Stomach (tissue), 9 donors: Measurements from ENCODE around the gene TROAP. TPM values are rescaled to one million over a fixed set of nuclear protein-coding genes. Genes with fewer than 3 reads are reported as not detected.
"Not testable (repeated sequence)": the region's sequence is repeated elsewhere in the genome, so short reads cannot be mapped to it uniquely, and the experiment has no call there.

ENCODE experiments used
- DNase-seq, 2 donors: peaks; one replicate each; pipeline versions ENCODE4 v3.0.0 to v3.0.0-alpha.2; 2013 to 2019
- H3K27ac ChIP-seq, 5 donors: fragments of 200-600 bp in 4 of 5; sonication (generic) in 4 of 5; one replicate each; pipeline ENCODE4 v1.5.1; 2013 to 2019; ENCODE audit warnings: mild to moderate bottlenecking in 1 of 5, moderate library complexity in 1 of 5
- H3K27me3 ChIP-seq, 3 donors: fragments of 200-600 bp; sonication (generic); one replicate each; pipeline ENCODE4 v1.5.1; 2017 to 2019; ENCODE audit warnings: mixed run types in 1 of 3
- H3K36me3 ChIP-seq, 4 donors: fragments of 200-600 bp; sonication (generic); 1 replicate in 3 of 4; 2 replicates in 1 of 4; pipeline ENCODE4 v1.5.1; 2016 to 2019
- H3K4me1 ChIP-seq, 4 donors: fragments of 200-600 bp; sonication (generic); one replicate each; pipeline ENCODE4 v1.5.1; 2016 to 2019
- H3K4me3 ChIP-seq, 4 donors: fragments of 200-600 bp; sonication (generic) in 3 of 4; one replicate each; pipeline ENCODE4 v1.5.1; 2016 to 2019; ENCODE audit warnings: mild to moderate bottlenecking in 1 of 4
- H3K9me3 ChIP-seq, 4 donors: fragments of 200-600 bp; sonication (generic); one replicate each; pipeline ENCODE4 v1.5.1; 2016 to 2019
- CTCF ChIP-seq, 7 experiments: fragments of 450-650 bp in 4 of 7; fragments of 200-600 bp in 3 of 7; sonication (generic) in 3 of 7; IDR thresholded peaks; one replicate each; pipeline ENCODE4 v1.5.1; 2016 to 2019; ENCODE audit warnings: antibody characterized with exemption in 7 of 7, control low read depth in 2 of 7, mild to moderate bottlenecking in 1 of 7
- EP300 ChIP-seq: sonication (generic); formaldehyde crosslinking; IDR thresholded peaks from one replicate; pipeline ENCODE4 v1.6.1; 2017; ENCODE audit warnings: antibody characterized with exemption
- POLR2A ChIP-seq, 4 donors: fragments of 450-650 bp; IDR thresholded peaks; one replicate each; pipeline ENCODE4 v1.6.1; 2016; ENCODE audit warnings: antibody characterized with exemption in 4 of 4, control low read depth in 2 of 4, mild to moderate bottlenecking in 1 of 4, moderate library complexity in 1 of 4
- POLR2AphosphoS5 ChIP-seq, 3 donors: sonication (generic); formaldehyde crosslinking; IDR thresholded peaks; one replicate each; pipeline ENCODE4 v1.6.1; 2016; ENCODE audit warnings: antibody characterized with exemption in 3 of 3
- WGBS, 5 donors: extraction: QIAGEN DNeasy Blood & Tissue Kit in 3 of 5; methylation state at CpG; one replicate each; pipeline versions ENCODE4 v1.1.5 to v1.1.7; 2013 to 2018; 5-methylcytosine and 5-hydroxymethylcytosine counted together
- intact Hi-C: fragments of 100-400 bp; cut with DNase I; formaldehyde crosslinking; loops from one replicate; pipeline ENCODE4 v1.15.1; 2023; ENCODE audit warnings: low total_unique reads
- polyA plus RNA-seq, 3 donors: library from polyadenylated mRNA; stranded (reverse); fragments of 200-250 nt; gene quantifications; one replicate each; pipeline ENCODE4 v1.2.3, GENCODE V29; 2013
- total RNA-seq, 5 donors: library from RNA; depleted of rRNA; stranded (reverse); fragments of >200 nt; gene quantifications; one replicate each; pipeline versions ENCODE4 v1.1.0 to v1.2.3, GENCODE V29; 2014 to 2016
- donor health status: healthy with polysubstance abuse.
- donor health status: Bipolar disorder and iron deficiency.
- donor health status: healthy.

The TROAP gene
- total and polyA plus RNA-seq, 8 donors: 1.4 to 54.2 (median 8.7) TPM

GRCh38 chr12:49314811-49315210 is 8.2 kb upstream of the TROAP start:
- H3K9me3 ChIP-seq: no peaks in the 10 kb centered on the region

GRCh38 chr12:49317118-49317517 is 5.9 kb upstream of the TROAP start:
- H3K9me3 ChIP-seq, H3K27me3 ChIP-seq, H3K4me1 ChIP-seq, H3K4me3 ChIP-seq, DNase-seq, intact Hi-C loops, H3K36me3 ChIP-seq, H3K27ac ChIP-seq: not testable (repeated sequence)
- WGBS, 5 donors: 93 to 97% (median 96%) methylated on average over 10 of the region's 10 CpGs

More at GRCh38 chr12:49314811-49315210, 8.2 kb upstream of the TROAP start:
- no peak for TF ChIP-seq POLR2A (IDR thresholded peaks at IDR 0.05)
- no peak for TF ChIP-seq CTCF (IDR thresholded peaks at IDR 0.05)
- TF ChIP-seq POLR2AphosphoS5 (IDR thresholded peaks at IDR 0.05): no peak
- TF ChIP-seq EP300: no peak
- intact Hi-C loops: no loop called here
- Histone ChIP-seq H3K4me1 (no peaks in the 10 kb centered on the region), H3K36me3 (no peaks in the 10 kb centered on the region), H3K4me3 (no peak overlapping the region), H3K27ac (no peak overlapping the region), H3K27me3 (peaks cover 0 to 13% (median 0%) of the 10 kb centered on the region in 3 donors)
- whole genome bisulfite sequencing, 5 donors: 83 to 92% (median 87%) methylated on average over 1 of the region's 1 CpG
- DNase-seq: no peak

- DNase-seq: not testable (repeated sequence)
Measured at GRCh38 chr12:49320411-49321103, 2.5 kb upstream of the TROAP start.

GRCh38 chr12:49322367-49322707 is 718 bp upstream of the TROAP start:
- intact Hi-C loops: no loop called here
- Histone ChIP-seq H3K4me1 (peaks cover 12 to 21% (median 15%) of the 10 kb centered on the region in 4 donors), H3K27me3 (no peaks in the 10 kb centered on the region), H3K4me3 (peak overlapping the region; percentile 50 to 77 (median 69)), H3K27ac (peak overlapping the region; percentile 63 to 80 (median 70)), H3K36me3 (peaks cover 0 to 8% (median 0%) of the 10 kb centered on the region in 4 donors), H3K9me3 (no peaks in the 10 kb centered on the region)
- TF ChIP-seq EP300 (no peak), CTCF (IDR thresholded peaks at IDR 0.05) (no peak), POLR2A (IDR thresholded peaks at IDR 0.05) (no peak)
- 33 to 52% (median 43%) methylated on average over 12 of the region's 12 CpGs for WGBS, 5 donors
- DNase-seq: no peak

More at GRCh38 chr12:49320411-49321103, 2.5 kb upstream of the TROAP start:
- WGBS, 5 donors: 89 to 93% (median 93%) methylated on average over 9 of the region's 9 CpGs
- H3K9me3 ChIP-seq, H3K4me3 ChIP-seq, H3K27ac ChIP-seq, H3K27me3 ChIP-seq, H3K36me3 ChIP-seq, intact Hi-C loops: not testable (repeated sequence)
- peaks cover 12 to 21% (median 15%) of the 10 kb centered on the region in 4 donors for H3K4me1 ChIP-seq

- Histone ChIP-seq H3K36me3 (peaks cover 0 to 8% (median 0%) of the 10 kb centered on the region in 4 donors), H3K27ac (peak overlapping the region in 2 of 5 donors; percentile 55 to 80), H3K4me1 (peaks cover 12 to 21% (median 15%) of the 10 kb centered on the region in 4 donors), H3K27me3 (no peaks in the 10 kb centered on the region), H3K9me3 (no peaks in the 10 kb centered on the region), H3K4me3 (peak overlapping the region; percentile 50 to 77 (median 69))
- intact Hi-C loops: no loop called here
- WGBS, 5 donors: 6 to 12% (median 10%) methylated on average over 14 to 19 of the region's 19 CpGs
- DNase-seq: no peak
- no peak for TF ChIP-seq POLR2A (IDR thresholded peaks at IDR 0.05)
- no peak for TF ChIP-seq EP300
- TF ChIP-seq CTCF (IDR thresholded peaks at IDR 0.05): no peak
- no peak for TF ChIP-seq POLR2AphosphoS5 (IDR thresholded peaks at IDR 0.05)
Measured at GRCh38 chr12:49323524-49324097, 556 bp downstream of the TROAP start.
